ENCODE data around the gene TRRAP.

Gene TRRAP

DNA sequence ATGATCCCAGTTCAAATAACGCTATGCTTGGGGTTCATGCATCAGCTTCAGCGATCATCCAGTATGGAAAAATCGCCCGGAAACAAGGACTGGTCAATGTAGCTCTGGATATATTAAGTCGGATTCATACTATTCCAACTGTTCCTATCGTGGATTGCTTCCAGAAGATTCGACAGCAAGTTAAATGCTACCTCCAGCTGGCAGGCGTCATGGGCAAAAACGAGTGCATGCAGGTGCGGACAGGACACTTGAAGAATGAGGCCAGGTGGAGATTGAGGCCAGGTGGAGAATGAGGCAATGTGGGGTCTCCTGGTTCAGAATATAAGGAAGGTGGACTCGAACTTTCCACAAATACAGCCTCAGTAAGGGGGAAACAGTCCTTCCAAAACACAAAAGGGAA lies 105.8 kb downstream of the TRRAP start:
- in situ Hi-C loops (cut with MboI; ENCODE audit: low sequenced_read_pairs), result no loop called here

- in situ Hi-C loops (cut with MboI; ENCODE audit: low sequenced_read_pairs), result no loop called here
These were observed 107.1 kb downstream of the TRRAP start for GRCh38 chr7:98985406-98985805.

- in situ Hi-C loops (cut with MboI; ENCODE audit: low sequenced_read_pairs), result no loop called here
These were observed 107.6 kb downstream of the TRRAP start for GRCh38 chr7:98985945-98986344.

- in situ Hi-C loops (cut with MboI; ENCODE audit: low sequenced_read_pairs), result no loop called here
These were observed 110.3 kb downstream of the TRRAP start for GRCh38 chr7:98988641-98989040.

GRCh38 chr7:98990356-98990755 lies 112.0 kb downstream of the TRRAP start:
- in situ Hi-C loops (cut with MboI; ENCODE audit: low sequenced_read_pairs), result no loop called here

DNA sequence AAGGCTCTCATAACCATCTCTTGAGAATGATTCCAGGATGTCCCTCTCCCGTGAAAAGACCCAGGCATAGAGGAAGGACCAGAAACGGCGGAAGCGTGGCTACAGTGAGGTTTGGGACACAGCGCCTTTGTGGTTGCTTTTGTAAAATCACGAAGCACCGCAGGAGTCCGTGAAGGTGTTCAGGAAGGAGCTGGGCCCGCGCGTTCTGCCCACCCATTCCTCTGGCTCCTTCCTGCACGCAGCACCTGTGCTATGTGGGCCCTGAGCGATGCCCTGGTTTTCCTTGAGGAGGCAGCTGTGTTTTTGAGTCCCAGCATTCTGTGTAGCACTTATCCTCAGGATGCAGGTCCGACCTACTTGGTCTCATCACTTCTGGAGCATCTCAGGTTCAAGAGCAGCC lies 112.8 kb downstream of the TRRAP start:
- in situ Hi-C loops (cut with MboI; ENCODE audit: low sequenced_read_pairs), result no loop called here

DNA sequence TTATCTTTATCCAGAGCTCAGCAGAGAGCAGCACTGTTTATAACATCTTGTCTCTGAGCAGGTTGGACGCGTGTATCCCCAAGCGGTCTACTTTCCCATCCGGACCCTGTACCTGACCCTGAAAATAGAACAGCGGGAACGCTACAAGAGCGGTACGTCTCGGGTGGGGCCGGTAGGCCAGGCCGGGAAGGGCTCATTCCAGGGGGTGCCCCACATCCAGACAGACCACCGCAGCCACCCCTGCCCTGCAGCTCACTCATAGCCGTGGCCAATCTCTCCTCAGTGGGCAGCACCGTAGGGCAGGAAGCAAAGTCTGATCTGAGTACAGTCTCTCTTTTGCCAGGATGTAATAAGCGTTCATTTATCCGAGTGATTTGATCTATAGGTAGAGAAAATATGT lies 113.7 kb downstream of the TRRAP start:
- in situ Hi-C loops (cut with MboI; ENCODE audit: low sequenced_read_pairs), result no loop called here

- in situ Hi-C loops (cut with MboI; ENCODE audit: low sequenced_read_pairs), result no loop called here
These were observed 114.9 kb downstream of the TRRAP start for GRCh38 chr7:98993024-98993897.

DNA sequence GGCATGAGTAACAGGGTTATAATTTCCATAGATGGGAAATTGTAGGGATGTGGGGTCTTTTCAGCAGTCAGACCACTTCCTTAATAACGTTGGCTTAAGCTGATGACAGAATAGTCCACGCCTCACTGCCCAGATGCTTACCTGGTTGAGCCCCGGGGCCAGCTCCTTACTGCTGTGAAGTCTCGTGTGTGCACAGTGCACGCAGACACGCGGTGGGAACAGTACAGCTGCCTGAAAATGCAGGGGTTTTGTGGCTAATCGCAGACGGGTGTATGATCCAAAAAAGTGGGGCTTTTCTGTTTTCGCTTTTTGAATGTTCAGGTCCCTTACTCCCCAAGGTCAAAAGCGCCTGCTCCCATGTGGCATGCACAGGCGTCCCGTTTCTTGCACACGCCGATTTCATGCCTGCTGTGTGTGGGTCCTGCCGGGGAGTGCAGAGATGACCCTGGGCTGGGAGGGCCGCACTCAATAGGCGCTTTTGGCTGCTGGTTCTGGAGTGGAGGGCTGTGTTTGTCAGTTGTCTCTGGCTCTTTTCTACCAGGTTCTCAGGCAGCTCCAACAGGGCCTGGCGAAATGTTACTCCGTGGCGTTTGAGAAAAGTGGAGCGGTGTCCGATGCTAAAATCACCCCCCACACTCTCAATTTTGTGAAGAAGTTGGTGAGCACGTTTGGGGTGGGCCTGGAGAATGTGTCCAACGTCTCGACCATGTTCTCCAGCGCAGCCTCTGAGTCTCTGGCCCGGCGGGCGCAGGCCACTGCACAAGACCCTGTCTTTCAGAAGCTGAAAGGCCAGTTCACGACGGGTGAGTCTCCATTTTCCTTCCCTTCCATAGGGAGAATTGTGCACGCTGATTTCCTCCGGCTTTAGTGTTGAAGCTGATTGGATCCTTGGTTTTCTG lies 116.0 kb downstream of the TRRAP start:
- in situ Hi-C loops (cut with MboI; ENCODE audit: low sequenced_read_pairs), result no loop called here

GRCh38 chr7:98995111-98995510 lies 116.8 kb downstream of the TRRAP start:
- in situ Hi-C loops (cut with MboI; ENCODE audit: low sequenced_read_pairs), result no loop called here

- in situ Hi-C loops (cut with MboI; ENCODE audit: low sequenced_read_pairs), result no loop called here
These were observed 117.3 kb downstream of the TRRAP start for GRCh38 chr7:98995523-98996149.

GRCh38 chr7:98996150-98996552 lies 117.8 kb downstream of the TRRAP start:
- in situ Hi-C loops (cut with MboI; ENCODE audit: low sequenced_read_pairs), result no loop called here

DNA sequence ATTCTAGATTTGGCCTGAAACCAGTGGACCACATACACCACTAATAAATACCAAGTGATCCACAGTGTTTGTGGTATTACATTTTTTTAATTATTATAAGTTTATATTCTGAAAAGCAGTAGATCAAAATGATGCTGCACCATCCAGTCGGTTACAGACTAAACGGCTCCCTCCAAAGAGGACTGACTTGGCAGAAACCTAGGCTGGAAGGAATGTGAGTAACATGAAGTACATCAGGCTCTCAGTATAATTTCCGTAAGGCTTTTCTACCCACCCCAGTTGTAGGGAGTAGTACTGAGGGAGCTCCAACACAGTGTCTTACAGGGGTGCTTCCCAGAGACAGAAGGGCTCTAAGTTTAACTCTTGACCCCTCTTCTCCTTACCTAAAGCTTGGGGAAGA lies 119.5 kb downstream of the TRRAP start:
- in situ Hi-C loops (cut with MboI; ENCODE audit: low sequenced_read_pairs), result no loop called here

GRCh38 chr7:98998821-98999725 lies 120.7 kb downstream of the TRRAP start:
- in situ Hi-C loops (cut with MboI; ENCODE audit: low sequenced_read_pairs), result no loop called here

DNA sequence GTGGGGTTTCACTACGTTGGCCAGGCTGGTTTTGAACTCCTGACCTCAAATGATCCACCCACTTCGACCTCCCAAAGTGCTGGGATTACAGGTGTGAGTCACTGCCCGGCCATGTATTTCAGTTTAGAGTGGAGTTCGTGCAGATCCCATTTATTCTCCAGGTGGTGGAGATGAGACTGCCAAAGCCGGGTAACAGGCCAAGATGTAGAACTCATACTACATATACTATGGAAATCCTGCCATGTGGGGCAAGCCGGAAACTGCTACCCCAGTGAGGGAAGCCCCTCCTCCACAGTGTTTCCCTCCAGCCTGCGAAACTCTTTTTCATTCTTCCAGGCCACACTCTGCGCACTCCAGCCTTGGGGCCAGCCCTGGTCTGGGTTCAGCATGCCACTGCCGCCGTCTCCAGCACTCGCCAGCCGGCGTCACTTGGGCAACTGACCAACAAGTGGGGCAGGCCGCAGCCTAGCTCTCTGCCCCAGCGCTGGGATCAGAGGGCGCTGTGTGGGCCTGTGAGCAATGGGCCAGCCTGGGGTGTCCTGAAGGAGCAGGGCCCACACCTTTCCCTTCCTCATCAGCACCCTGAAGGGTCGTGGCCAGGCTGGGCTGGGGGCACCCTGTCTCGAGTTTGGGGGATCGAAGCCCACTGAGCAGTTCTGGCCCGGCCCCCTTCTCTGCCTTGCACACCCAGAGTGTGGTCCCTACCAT lies 122.0 kb downstream of the TRRAP start:
- in situ Hi-C loops (cut with MboI; ENCODE audit: low sequenced_read_pairs), result no loop called here

GRCh38 chr7:99000904-99001465 lies 122.7 kb downstream of the TRRAP start:
- in situ Hi-C loops (cut with MboI; ENCODE audit: low sequenced_read_pairs), result no loop called here

DNA sequence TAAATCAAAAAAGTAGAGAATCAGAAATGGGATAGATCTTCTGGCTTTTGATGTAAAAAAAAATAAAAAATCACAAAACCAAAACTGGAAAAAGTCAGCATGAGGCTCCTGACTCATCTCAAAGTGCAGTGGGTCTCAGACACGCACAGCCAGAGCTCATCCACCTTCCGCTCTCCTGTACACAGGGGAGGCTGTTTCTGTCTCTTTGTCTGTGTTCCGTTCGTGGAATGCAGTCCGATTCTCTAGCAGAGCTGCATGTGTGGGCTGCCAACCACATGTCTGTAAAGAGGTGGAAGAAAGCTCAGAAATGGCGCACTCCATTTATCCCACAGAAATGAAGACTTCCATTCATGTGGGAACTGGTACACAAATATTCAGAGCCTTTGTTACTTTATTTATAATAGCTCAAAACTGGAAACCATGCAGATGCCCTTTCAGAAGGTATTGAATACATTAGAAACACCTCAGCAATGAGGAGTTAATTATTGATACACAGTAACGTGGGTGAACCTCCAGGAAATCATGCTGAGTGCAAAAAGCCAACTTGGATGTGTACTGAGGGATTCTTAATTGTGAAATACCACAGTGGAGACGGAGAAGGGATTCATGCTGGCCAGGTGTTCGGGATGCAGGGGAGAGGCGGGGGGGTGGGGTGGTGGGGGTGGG lies 123.3 kb downstream of the TRRAP start:
- in situ Hi-C loops (cut with MboI; ENCODE audit: low sequenced_read_pairs), result no loop called here

DNA sequence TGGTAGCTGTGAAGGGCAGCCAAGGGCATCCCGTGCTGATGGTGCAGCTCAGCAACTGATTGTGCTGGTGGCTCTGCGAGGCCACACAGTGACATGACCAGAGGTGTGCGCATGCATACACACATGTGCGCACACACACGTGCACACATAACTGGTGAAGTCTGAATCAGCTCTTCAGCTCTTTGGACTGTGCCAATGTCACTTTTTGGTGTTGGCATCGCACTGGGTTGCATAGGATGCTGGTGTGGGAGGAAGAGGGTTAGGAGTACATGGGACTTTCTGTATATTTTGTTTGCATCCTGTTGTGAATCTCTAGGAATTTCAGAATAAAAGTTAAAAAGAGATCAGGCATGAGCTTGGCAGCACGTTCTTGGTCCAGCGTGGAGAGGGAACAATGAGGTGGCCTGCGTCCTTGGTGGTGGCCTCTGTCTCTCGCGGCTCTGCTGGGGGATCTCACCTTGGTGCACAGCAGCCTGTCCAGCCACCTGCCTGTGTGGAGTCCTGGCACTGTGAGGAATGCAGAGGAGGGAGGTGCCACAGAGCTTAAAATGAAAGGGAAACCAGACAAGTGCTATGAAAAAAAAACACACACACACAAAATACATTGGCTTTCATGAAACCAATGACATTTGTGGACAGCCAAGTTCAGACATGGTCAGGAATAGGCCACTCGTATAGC lies 124.0 kb downstream of the TRRAP start:
- in situ Hi-C loops (cut with MboI; ENCODE audit: low sequenced_read_pairs), result no loop called here
